GM21619 (cell line): ENCODE results near the gene CD79A.
"Not testable (repeated sequence)": the region's sequence is repeated elsewhere in the genome, so short reads cannot be mapped to it uniquely, and the experiment has no call there.

Source experiments
- ATAC-seq: cut with Tn5 transposase; IDR thresholded peaks from one replicate; pipeline ENCODE4 v1.9.1; 2021; ENCODE audit not compliant: unreplicated experiment

The CD79A gene

DNA sequence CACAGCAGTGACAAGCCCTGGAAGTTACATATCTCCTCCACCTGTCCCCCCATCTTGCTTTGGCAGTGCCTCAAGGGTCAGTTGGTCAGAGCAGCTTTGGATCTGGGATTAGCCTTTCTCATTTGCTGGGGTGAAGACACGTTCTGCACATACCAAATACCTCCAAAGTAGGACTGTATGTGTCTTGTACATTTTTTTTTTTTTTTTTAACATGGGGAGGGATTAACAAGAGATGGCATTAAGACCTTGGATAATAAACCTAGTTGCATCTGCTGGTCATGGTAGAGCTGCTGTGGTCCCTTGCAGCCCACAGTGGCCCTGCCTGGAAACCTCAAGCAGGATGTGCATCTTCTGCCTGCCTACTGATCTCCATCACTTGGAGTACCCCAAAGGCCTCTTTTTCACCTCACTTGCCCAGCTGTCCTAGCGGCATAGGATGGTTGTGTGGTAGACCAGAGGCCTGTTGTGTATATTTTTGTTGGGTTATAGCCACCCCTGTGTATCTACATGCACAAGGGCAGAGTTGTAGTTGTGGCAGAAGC, 14.6 kb upstream of the CD79A start:
- ATAC-seq: no peak

DNA sequence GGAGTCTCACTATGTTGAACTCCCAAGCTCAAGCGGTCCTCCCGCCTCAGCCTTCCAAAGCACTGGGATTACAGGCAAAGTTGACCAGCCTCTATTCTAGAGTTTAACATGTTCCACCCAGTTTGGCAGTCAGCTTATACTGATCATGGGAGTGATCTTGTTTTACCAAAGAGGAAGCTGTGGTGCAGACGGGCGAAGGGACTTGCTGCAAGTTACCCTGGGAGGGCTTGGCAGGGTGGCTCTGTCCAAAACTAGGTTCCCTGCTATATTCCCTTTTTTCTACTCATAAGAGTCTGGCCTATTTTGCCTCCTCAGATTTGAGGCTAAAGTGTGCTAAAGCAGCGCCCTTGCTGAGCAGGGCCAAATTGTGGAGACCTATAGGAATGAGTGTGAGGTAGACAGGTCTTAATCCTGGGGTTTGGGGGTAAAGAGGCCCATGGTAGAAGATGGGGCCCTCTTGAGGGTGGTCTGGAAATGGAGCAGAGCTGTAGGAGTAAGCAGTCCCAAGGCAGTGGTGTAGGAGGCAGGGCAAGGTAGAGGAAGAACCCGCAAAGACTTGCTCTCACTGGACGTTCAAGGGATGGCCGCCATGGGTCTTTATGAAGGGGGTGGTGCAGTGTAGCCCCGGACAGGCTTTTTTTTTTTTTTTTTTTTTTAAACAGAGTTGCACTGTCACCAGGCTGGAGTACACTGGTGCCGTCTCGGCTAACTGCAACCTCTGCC, 13.7 kb upstream of the CD79A start:
- no peak for ATAC-seq

DNA sequence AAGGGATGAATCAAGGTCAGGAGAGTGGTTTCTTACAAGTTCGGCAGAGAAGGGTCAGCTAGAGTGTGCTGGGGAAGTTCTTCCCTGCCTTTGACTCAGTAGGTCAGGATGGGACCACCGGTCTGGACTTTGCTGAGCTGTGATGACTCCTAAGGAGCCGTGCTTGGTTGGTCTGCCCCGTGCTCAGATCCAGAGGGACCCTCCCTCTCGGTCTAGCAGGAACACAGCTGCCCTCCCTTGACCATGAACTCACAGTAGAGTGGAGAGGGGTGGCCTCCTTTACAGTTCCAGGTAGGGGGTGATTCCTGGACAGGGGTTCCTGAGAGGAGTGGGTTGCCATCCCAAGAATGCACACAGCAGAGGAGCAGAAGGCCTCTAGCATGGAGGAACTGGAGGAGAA, 12.7 kb upstream of the CD79A start:
- ATAC-seq: no peak

DNA sequence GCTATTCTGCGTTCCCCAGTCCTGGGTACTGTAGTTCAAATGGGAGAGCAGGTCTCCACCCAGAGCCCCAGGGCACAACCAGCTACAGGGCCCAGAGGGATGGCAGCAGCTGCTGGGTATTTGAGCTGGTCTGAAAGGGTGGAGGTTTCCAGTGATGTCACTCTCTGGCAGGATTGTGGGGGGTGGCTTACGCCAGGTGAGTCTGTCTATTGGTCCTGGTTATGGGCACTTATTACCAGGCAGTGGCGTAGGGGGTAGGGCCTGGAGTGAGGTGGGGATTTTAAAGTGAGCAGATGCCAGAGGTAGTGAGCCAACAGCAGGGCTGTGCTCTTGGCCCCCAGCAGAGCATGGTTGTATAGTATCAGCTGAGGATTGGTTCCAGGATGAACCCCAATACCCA, 10.8 kb upstream of the CD79A start:
- no peak for ATAC-seq

DNA sequence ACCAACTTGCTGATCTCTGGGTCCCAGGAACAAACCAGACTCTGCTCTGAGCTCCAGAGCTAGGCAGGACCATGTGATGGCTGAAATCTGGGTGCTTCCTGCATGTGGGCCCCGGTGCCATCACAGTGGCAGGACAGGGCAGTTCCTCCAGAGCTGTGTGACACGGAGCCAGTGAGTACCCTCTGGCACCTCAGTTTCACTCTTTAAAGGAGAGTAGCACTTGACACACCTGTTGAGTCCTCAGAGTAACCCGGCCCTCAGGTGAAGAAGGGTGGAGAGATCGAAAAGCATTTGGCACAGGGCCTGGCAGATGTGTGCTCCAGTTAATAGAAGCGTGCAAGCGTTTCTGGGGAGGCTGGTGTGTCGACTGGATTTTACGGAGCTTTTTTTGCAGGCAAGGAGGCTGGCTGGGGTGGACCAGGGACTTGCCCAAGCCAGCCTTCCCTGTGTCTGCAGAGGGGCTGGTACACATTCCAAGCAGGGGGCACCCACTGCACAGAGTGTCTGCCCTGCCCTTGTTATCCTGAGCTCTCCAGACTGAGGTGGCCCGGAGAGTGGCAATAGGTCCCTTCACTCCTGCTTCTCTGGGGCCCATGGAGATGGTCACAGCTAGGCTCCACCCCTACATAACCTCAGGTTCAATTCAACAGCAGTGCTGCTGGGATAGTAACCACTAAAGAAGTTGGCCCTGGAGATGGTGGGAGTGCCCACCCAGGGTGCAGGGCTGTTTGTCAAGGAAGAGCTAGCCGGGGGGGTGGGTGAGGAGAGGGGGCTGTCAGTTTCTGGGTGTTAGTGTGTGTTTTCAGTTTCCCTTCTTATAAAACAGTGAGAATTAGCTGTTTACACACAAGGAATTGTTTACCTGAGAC, 8.7 kb upstream of the CD79A start:
- ATAC-seq: no peak

DNA sequence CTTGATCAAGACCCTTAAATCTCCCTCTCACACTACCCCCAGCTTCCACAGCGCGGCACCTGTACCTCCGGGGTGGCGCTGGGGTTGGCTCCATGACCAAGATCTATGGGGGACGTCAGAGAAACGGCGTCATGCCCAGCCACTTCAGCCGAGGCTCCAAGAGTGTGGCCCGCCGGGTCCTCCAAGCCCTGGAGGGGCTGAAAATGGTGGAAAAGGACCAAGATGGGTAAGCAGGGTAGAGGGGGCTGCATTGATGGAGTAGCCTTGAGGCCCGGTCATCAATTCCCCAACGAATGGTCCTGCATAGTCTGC, 8.1 kb upstream of the CD79A start:
- no peak for ATAC-seq

DNA sequence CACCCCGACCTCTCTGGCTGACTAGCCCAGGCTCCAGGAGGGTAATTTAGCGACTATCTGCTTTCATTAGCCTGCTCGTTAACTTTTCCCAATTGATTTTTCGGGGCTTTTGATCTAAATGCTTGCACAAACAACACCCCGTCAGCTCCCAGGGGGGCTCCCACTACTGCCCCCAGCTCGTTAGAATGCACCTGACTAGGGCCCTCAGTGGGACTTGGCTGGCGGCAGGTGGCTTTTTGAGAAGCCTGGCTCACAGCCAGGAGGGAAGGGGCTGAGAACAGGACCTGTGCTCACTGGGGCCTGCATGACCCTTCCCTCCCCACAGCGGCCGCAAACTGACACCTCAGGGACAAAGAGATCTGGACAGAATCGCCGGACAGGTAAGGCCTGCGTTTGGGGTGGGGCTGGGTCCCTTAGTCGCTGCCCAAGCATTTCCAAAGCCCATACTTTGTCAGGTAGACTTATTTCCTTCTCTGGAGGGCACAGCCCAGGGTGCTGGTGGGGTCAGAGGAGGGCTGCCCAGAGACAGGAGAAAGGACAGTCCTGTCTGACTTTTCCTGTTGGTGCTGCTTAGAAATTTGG, 7.6 kb upstream of the CD79A start:
- no peak for ATAC-seq

DNA sequence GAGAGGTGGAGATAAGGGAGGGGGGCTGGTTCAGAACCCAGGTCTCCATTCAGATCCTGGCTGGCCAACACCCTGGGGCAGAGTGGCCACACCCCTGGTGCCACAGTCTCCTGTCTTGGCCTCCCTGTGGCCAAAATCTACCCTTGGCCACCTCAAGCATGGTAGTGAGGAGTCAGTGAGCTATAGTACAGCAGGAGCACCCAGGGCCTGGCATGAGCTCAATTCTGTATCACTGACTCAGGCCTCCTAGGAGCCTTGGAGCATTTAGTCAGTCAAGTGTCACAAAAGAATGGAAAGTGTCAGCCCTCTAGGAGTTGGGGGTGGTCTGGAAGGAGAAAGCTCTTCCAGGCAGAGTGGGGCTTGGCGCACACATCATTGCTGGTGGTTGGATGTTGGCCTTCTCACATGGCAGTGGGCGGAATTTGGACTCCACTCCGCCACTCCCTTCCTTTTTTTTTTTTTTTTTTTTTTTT, 6.6 kb upstream of the CD79A start:
- ATAC-seq: no peak

DNA sequence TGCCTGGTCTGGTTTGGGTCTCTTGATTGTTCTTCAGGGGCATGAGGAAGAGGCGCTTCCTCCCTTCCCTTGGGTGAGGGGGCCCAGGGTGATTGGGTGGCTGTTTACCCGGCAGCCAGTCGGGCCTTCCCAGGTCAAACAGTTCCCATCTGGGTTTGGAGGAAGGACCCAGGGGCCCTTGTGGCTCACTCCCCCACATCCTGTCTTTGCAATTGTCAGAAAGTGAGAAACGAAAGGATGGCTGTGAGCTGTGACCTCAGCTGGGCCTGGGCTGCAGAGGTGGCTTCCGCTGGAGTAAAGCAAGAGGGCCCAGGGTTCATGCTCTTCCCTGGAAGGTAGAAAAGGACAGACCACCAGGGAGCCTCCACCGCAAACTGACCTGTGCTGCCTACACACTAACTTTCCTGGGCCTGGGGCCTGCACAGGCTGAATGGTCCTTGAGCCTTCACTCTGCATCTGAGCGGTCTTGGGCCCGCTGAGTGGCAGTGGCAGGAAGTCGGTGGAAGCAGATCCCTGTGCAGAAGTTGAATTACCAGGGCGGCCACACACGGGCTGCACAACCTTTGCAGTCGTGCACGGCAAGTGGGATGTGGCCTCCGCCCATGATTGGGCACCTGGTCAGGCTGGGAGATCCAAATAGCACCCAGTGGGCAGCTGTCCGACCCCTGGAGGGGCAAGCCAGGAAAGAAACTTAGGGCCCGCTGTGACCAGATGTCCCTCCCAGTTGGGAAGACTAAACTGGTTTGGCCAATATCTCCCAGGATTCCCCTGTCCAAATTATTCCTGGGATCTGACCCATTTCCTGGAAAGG, 5.3 kb upstream of the CD79A start:
- no peak for ATAC-seq

DNA sequence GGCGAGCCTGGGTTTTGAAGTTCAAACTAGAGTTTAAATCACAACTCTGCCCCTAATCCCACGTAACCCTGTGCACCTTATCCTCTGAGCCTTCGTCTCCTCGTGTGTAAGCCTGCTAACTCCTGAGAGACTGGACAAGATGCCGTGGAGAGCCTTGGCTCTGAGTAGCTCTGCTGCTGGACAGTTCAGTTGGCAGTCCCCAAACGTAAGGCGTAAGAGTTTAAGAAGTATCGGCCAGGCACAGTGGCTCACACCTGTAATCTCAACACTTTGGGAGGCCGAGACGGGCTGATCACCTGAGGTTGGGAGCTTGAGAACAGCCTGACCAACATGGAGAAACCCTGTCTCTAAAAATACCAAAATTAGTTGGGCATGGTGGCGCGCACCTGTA, 4.7 kb upstream of the CD79A start:
- ATAC-seq: no peak

DNA sequence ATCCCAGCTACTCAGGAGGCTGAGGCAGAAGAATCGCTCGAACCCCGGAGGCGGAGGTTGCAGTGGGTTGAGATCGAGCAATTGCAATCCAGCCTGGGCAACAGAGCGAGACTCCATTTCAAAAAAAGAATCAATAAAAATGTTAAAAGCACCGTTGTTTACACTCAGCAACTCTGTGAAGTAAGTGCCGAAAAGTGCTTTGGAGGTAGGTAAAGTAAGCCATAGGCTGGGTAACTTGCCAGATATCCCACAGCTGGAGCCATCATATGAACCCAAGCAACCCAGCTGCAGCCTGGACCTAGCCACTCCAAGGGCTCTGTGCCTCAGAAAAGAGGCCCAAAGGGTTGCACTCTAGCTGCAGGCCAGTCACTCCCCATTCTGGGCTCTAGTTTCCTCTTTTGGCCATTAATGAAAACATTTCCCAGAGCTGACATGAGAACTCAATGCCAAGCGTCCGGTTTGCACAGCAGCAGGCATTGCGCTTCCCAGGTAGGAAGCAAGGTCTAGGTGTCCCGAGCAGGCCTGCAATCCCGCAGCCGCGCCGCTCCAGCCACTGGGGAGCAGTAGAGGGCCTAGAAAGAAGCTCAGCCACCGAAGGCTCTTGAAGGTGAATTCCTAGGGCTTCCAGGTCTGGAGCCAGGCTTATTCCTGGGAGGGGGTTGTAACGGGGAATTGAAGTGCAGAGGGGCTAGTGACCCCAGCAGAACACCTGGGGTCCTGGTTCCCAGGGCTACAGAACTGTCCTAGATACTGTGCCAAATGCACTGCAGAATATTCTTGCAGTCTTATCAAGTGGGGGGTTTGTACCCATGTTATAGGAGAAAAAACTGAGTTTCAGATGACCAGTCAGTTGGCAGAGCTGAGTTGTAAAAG, 4.1 kb upstream of the CD79A start:
- no peak for ATAC-seq

DNA sequence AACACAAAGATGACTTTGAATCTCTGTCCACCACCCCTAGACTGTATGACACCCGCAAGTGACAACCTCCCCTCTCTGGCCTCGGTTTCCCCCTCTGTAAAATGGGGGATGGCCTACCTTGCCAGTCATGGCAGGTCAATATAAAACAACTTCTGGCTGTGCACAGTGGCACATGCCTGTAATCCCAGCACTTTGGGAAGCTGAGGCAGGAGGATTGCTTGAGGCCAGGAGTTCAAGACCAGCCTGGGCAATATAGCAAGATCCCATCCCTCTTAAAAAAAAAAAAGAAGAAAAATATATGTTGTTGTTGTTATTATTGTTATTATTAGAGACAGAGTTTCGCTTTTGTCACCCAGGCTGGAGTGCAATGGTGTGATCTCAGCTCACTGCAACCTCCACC, 1.1 kb upstream of the CD79A start:
- ATAC-seq: not testable (repeated sequence)

DNA sequence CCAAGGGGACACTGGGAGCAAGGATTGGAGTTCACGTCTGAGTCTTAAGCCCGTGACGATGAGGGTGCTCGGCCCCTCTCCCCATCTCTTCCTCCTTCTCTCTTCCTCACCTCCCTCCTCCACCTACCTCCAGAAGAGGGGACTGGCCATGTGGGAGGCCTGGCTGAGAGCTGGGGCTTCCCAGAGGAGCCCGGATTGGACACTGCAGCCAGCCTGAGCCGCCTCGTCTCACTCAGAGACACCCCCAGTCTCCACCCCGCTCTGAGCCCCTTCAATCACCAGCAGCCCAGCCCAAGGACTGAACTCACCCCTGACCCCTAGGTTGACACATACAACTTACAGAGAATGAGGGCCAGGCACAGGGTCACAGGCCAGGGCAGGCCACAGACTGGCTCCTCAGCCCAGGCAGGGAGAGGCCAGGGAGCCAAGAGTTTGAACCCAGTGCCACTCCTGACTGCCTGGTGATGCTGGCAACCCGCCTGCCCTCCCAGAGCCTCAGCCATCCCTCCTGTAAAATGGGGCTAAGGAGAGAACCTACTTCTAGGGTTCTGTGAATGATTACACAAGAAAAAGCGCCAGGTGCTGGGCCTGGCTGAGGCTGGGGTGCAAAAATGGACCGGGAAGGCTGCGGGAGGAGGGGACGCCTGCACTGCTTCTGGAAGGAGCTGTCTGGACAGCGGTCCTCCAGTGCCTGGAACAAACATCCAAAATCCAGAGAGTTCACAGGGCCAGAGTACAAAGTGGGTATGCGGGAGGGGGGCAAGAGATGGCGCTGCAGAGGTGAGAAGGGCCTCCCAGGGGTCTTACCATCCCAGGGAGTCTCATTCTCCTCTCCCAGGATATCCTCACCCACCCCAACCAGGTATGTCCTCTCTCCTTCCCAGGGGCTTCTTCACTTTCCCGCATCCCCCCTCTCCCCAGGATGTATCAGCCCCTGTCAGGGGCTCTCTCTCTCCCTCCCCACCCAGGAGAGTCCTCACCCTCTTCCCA, 1.1 kb downstream of the CD79A start:
- ATAC-seq: no peak

DNA sequence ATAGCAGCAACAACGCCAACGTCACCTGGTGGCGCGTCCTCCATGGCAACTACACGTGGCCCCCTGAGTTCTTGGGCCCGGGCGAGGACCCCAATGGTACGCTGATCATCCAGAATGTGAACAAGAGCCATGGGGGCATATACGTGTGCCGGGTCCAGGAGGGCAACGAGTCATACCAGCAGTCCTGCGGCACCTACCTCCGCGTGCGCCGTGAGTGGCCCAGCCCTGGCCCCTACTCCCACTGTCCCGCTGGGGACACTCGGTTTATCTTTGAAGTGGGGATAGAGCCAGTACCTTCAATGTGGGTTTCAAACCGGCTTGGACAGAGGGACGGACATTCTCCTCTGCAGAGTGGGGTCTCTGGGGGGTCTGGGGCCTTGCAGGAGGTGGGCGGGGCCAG, 2.0 kb downstream of the CD79A start:
- ATAC-seq: no peak

DNA sequence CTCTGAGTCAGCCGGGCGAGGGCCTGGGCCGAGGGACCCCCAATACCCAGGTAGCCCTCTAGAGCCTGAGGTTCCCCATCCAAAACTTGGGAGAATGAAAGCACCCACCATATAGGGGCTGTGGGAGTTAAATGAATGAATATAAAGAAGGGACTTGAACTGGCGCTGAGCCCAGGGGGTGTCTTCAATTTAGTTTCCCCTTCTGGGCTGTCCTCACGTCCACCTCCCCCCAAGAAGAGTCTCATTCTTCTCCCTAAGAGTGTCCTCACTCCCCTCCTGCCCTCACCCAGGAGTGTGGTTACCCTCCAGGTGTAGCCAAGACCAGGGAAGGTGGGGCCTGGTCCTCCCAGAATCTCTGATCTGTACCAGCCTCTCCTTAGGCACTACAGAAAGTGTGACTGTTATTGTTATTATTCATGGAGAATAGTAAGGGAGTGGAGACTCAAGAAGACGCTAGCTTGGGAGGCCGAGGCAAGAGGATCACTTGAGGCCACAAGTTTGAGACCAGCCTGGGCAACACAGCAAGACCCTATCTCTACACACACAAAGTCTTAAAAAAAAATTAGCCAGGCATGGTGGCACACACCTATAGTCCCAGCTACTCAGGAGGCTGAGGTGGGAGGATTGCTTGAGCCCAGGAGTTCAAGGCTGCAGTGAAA, 2.7 kb downstream of the CD79A start:
- no peak for ATAC-seq

DNA sequence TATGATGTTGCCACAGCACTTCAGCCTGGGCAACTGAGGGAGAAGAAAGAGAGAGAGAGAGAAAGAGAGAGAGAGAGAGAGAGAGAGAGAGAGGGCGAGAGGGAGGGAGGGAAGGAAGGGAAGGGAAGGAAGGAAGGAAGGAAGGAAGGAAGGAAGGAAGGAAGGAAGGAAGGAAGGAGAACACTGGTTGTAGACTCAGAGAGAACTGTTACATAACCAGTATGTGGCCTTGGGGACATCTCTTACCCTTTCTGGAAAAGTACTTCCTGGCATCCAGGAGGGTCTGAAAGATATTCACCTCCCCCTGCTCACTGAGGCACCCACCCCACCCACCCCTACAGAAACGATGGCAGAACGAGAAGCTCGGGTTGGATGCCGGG, 3.2 kb downstream of the CD79A start:
- no peak for ATAC-seq

DNA sequence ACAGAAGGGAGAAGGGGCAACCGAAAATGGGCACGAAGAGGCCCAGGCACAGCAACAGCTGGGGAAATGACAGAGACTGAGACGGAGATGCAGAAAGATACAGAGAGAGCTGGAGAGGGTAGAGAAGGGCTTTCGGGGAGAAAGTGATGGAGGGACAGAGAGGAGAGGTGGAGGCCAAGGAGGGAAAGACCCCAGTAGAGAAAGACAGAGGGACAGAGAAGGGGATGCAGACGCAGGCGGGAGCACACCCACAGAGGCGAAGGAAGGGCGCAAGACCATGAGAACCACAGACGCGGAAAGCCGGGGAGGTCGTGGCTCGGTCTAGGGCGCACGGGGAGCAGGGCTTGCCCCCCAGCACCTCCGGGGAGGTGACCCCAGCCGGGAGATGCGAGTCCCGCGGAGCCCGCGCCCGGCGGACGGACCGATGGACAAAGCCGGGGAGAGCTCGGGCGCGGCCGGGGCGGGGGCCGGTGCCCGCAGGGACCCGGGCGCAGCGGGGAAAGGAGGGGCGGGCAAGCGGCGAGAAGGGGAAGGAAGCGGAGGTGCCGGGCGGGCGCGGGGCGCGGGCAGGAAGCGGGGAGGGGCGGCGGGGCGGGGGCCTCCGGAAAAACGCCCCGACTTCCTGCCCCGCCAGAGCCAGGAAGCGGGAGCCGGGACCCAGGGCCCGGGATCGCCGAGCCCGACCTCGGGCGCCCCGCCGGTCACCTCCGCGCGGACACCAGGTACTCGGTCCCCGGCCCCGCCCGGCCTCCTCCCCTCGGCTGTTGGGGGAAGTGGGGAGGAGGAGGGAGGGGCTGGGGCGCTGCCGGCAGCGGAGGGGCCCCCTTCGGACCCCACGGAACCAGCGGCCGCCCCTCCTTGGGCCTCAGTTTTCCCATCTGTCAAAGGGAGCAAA, 5.7 kb downstream of the CD79A start, which contains the start of gene ARHGEF1:
ARHGEF1 (plus strand) TSS at position 617 of the 895 bp plus-strand sequence. CDS start 4,899 bp downstream, outside the sequence.
- no peak for ATAC-seq
